K562 (cell line): ENCODE results near the gene REX1BD. TPM values are rescaled to one million over a fixed set of nuclear protein-coding genes. Genes with fewer than 3 reads are reported as not detected.
A peak's percentile ranks its signal among the peaks of the same experiment; 100 is the strongest.

Experiments
- CBX2 ChIP-seq: fragments of 200-600 bp; sonication (generic); IDR thresholded peaks from one replicate; pipeline ENCODE4 v1.6.1; 2012; ENCODE audit warnings: mild to moderate bottlenecking, low read length, inconsistent platforms; ENCODE audit not compliant: insufficient read depth, poor library complexity, severe bottlenecking
- EGR1 ChIP-seq: fragments of 450-650 bp; conservative IDR thresholded peaks from 2 replicates; pipeline ENCODE4 v1.6.1; 2017; ENCODE audit warnings: mild to moderate bottlenecking
- EWSR1 ChIP-seq: fragments of 450-650 bp; IDR thresholded peaks from 2 replicates; pipeline ENCODE4 v1.6.1; 2018; ENCODE audit warnings: borderline replicate concordance, mild to moderate bottlenecking, low read depth, moderate library complexity; ENCODE audit not compliant: partially characterized antibody
- EZH2 ChIP-seq: IDR thresholded peaks from 2 replicates; pipeline ENCODE4 v1.6.1; 2012; ENCODE audit warnings: low read depth, mild to moderate bottlenecking, inconsistent platforms, low read length, borderline replicate concordance
- GABPB2 ChIP-seq: fragments of 250-450 bp; sonication (Bioruptor Pico); conservative IDR thresholded peaks from 2 replicates; pipeline ENCODE4 v1.5.1; 2021; ENCODE audit warnings: mild to moderate bottlenecking
- HMG20B ChIP-seq: fragments of 250-450 bp; sonication (Bioruptor Pico); IDR thresholded peaks from 2 replicates; pipeline ENCODE4 v1.5.0; 2021; ENCODE audit warnings: mild to moderate bottlenecking
- NRF1 ChIP-seq, 2 experiments: fragments of 450-650 bp; IDR thresholded peaks in 1 of 2; conservative IDR thresholded peaks in 1 of 2; 2 replicates each; pipeline ENCODE4 v1.6.1; 2014; ENCODE audit warnings: mild to moderate bottlenecking in 2 of 2
- RFX5 ChIP-seq: IDR thresholded peaks from 2 replicates; pipeline ENCODE4 v1.6.1; 2011; ENCODE audit warnings: low read depth, mild to moderate bottlenecking, improper control_type of control experiment, low read length
- SRSF7 ChIP-seq: fragments of 200-400 bp; formaldehyde crosslinking; optimal IDR thresholded peaks from 2 replicates; pipeline ENCODE3; 2017; ENCODE audit warnings: mild to moderate bottlenecking, low read depth, low read length
- STAG1 ChIP-seq: sonication (generic); formaldehyde crosslinking; IDR thresholded peaks from 2 replicates; pipeline ENCODE4 v1.5.0; 2020; ENCODE audit warnings: missing genetic modification reagents, borderline replicate concordance
- STAT5A ChIP-seq: IDR thresholded peaks from 2 replicates; pipeline ENCODE4 v1.6.1; 2012; ENCODE audit warnings: low read length, inconsistent platforms, borderline replicate concordance
- TAF9B ChIP-seq: fragments of 450-650 bp; IDR thresholded peaks from 2 replicates; pipeline ENCODE4 v1.6.1; 2018; ENCODE audit warnings: mild to moderate bottlenecking; ENCODE audit not compliant: partially characterized antibody
- U2AF2 ChIP-seq: fragments of 200-400 bp; formaldehyde crosslinking; optimal IDR thresholded peaks from 2 replicates; pipeline ENCODE3; 2017; ENCODE audit warnings: low read depth, mild to moderate bottlenecking, low read length
- XRCC5 ChIP-seq: fragments of 200-400 bp; formaldehyde crosslinking; IDR thresholded peaks from 2 replicates; pipeline ENCODE4 v1.6.1; 2017; ENCODE audit warnings: low read depth, mild to moderate bottlenecking, low read length
- ZNF232 ChIP-seq: sonication (generic); formaldehyde crosslinking; IDR thresholded peaks from 2 replicates; pipeline ENCODE4 v1.8.0; 2022; ENCODE audit warnings: mild to moderate bottlenecking, missing genetic modification reagents
- ZNF282 ChIP-seq: sonication (generic); formaldehyde crosslinking; IDR thresholded peaks from 2 replicates; pipeline ENCODE4 v1.8.1; 2023; ENCODE audit warnings: missing genetic modification reagents
- ZNF431 ChIP-seq: sonication (generic); formaldehyde crosslinking; IDR thresholded peaks from 2 replicates; pipeline ENCODE4 v1.8.0; 2022; ENCODE audit warnings: mild to moderate bottlenecking, missing genetic modification reagents
- ZNF766 ChIP-seq: fragments of 200-800 bp; sonication (Bioruptor generic); conservative IDR thresholded peaks from 2 replicates; pipeline ENCODE4 v1.6.1; 2016; ENCODE audit warnings: missing genetic modification characterization, missing compliant biosample characterization
- ZNF778 ChIP-seq: fragments of 450-650 bp; formaldehyde crosslinking; IDR thresholded peaks from 2 replicates; pipeline ENCODE4 v1.4.0; 2020; ENCODE audit warnings: mild to moderate bottlenecking, moderate library complexity
- polyA plus RNA-seq, 8 experiments: library from polyadenylated mRNA; depleted of rRNA in 4 of 8; stranded (reverse) in 5 of 8; unstranded in 3 of 8; fragments of >200 nt; fragmentation: Nextera tagmentation in 2 of 8; fragmentation: Illumina TruSeq in 1 of 8; extraction: Ambion mirVana in 2 of 8; extraction: Trizol in 1 of 8; gene quantifications; 2 replicates each; pipeline versions ENCODE4 v1.2.1 to v1.2.3, GENCODE V29; 2011 to 2014; ENCODE audit warnings: inconsistent platforms in 1 of 8, missing spikeins in 1 of 8
- total RNA-seq, 7 experiments: library from RNA; depleted of rRNA in 6 of 7; stranded (reverse); fragments of >200 nt in 6 of 7; fragmentation: Illumina TruSeq in 2 of 7; extraction: Trizol in 2 of 7; gene quantifications; 2 replicates each; pipeline versions ENCODE4 v1.2.1 to v1.2.3, GENCODE V29; 2011 to 2021; ENCODE audit warnings: low replicate concordance in 1 of 7
- TF ChIP-seq, protein P1 (sequence below): IDR thresholded peaks from 2 replicates; pipeline ENCODE4 v1.6.1; 2014; ENCODE audit warnings: antibody characterized with exemption
- TF ChIP-seq, protein P2 (sequence below): fragments of 250-450 bp; sonication (Bioruptor Pico); IDR thresholded peaks from 2 replicates; pipeline ENCODE4 v1.4.0; 2020

REX1BD gene
- total and polyA plus RNA-seq, 9 of the 15 experiments (the other 6 are each of a cell fraction or from before 2014, with no cell fraction given) = 1.9 to 136 (median 13.8) TPM

DNA sequence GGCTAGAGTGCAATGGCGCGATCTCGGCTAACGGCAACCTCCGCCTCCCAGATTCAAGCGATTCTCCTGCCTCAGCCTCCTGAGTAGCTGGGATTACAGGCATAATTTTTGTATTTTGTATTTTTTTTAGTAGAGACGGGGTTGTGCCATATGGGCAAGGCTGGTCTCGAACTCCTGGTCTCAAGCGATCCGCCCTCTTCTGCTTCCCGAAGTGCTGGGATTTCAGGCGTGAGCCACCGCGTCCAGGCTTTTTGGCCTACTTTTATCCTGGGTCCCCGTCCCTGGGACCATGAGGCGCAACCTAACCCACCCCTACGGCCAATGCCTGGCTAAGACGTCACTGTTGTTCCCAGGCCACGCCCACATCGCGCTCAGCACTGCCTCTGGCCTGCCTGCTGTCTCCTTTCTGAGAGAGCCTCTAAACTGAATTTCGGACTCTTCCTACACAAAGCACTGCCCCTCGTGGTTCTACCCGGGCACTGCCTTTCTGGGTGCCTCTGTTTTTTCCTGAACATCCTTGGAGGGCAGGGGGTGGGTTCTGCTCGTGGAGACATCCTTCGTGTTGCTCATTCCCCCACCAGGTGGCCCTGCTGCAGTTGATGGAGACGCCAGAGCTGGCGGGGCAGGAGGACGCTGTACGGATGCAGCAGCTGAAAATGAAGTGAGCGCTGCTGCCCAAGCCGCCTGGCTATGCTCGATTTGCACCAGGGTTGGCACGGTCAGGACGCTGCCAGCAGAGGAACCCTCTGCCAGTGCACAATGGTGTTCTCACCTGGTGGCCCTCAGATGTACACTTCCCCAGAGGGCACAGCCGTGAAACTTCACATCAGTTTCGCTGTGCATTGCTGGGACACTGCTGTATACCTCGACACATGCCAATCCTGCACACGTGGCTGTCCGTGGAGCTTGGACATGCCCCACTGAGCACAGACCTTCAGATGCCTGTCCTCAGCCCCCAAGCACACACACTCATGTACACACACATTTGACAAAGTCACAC lies 2.0 kb downstream of the REX1BD start (continued):
- no peak for TF ChIP-seq STAG1 (CRISPR knock-in tag)
- TF ChIP-seq RFX5 = no peak
- TF ChIP-seq ZNF766 (CRISPR knock-in tag) = no peak
- TF ChIP-seq, protein P1, sequence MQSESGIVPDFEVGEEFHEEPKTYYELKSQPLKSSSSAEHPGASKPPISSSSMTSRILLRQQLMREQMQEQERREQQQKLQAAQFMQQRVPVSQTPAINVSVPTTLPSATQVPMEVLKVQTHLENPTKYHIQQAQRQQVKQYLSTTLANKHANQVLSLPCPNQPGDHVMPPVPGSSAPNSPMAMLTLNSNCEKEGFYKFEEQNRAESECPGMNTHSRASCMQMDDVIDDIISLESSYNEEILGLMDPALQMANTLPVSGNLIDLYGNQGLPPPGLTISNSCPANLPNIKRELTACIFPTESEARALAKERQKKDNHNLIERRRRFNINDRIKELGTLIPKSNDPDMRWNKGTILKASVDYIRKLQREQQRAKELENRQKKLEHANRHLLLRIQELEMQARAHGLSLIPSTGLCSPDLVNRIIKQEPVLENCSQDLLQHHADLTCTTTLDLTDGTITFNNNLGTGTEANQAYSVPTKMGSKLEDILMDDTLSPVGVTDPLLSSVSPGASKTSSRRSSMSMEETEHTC = no peak
- peak; percentile 34; the same call in 1 of the 2 replicates for TF ChIP-seq XRCC5
- no peak for TF ChIP-seq EZH2
- TF ChIP-seq ZNF431 (CRISPR knock-in tag) = no peak
- TF ChIP-seq ZNF282 (CRISPR knock-in tag) = no peak
- TF ChIP-seq STAT5A = no peak
- no peak for TF ChIP-seq U2AF2
- no peak for TF ChIP-seq HMG20B (CRISPR knock-in tag)
- TF ChIP-seq NRF1 (conservative IDR thresholded peaks at IDR 0.05 in 1 of 2, IDR thresholded peaks at IDR 0.05 in 1 of 2) = peak; percentile 28 to 47; a peak in 3 of 4 replicates
- no peak for TF ChIP-seq ZNF778 (CRISPR knock-in tag)
- no peak for TF ChIP-seq EGR1
- TF ChIP-seq ZNF232 (CRISPR knock-in tag) = no peak
- no peak for TF ChIP-seq GABPB2 (CRISPR knock-in tag)
- TF ChIP-seq EWSR1 = no peak
- TF ChIP-seq SRSF7 = no peak
- TF ChIP-seq CBX2 = no peak
- TF ChIP-seq, protein P2, sequence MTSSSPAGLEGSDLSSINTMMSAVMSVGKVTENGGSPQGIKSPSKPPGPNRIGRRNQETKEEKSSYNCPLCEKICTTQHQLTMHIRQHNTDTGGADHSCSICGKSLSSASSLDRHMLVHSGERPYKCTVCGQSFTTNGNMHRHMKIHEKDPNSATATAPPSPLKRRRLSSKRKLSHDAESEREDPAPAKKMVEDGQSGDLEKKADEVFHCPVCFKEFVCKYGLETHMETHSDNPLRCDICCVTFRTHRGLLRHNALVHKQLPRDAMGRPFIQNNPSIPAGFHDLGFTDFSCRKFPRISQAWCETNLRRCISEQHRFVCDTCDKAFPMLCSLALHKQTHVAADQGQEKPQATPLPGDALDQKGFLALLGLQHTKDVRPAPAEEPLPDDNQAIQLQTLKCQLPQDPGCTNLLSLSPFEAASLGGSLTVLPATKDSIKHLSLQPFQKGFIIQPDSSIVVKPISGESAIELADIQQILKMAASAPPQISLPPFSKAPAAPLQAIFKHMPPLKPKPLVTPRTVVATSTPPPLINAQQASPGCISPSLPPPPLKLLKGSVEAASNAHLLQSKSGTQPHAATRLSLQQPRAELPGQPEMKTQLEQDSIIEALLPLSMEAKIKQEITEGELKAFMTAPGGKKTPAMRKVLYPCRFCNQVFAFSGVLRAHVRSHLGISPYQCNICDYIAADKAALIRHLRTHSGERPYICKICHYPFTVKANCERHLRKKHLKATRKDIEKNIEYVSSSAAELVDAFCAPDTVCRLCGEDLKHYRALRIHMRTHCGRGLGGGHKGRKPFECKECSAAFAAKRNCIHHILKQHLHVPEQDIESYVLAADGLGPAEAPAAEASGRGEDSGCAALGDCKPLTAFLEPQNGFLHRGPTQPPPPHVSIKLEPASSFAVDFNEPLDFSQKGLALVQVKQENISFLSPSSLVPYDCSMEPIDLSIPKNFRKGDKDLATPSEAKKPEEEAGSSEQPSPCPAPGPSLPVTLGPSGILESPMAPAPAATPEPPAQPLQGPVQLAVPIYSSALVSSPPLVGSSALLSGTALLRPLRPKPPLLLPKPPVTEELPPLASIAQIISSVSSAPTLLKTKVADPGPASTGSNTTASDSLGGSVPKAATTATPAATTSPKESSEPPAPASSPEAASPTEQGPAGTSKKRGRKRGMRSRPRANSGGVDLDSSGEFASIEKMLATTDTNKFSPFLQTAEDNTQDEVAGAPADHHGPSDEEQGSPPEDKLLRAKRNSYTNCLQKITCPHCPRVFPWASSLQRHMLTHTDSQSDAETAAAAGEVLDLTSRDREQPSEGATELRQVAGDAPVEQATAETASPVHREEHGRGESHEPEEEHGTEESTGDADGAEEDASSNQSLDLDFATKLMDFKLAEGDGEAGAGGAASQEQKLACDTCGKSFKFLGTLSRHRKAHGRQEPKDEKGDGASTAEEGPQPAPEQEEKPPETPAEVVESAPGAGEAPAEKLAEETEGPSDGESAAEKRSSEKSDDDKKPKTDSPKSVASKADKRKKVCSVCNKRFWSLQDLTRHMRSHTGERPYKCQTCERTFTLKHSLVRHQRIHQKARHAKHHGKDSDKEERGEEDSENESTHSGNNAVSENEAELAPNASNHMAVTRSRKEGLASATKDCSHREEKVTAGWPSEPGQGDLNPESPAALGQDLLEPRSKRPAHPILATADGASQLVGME (CRISPR knock-in tag) = 0 out of 2 replicates have a peak, but pooled peaks have one; percentile 19
- no peak for TF ChIP-seq TAF9B
